A549 (cell line): ENCODE results near the gene DENND4B. TPM values are rescaled to one million over a fixed set of nuclear protein-coding genes. Genes with fewer than 3 reads are reported as not detected.
A peak's percentile ranks its signal among the peaks of the same experiment; 100 is the strongest.

Experiments used
- ATAC-seq, 2 experiments: fragments of 200-7000 bp in 1 of 2; fragments of >200 bp in 1 of 2; cut with Nextera tagmentation in 1 of 2; cut with Tn5 transposase in 1 of 2; 3 replicates each; pipeline versions ENCODE4 v1.8.0 to v1.9.1; 2018 to 2020; ENCODE audit warnings: mild to moderate bottlenecking in 1 of 2, moderate library complexity in 1 of 2
- CTCF ChIA-PET: fragments of 300-600 bp; sonication (Branson Sonifier 250); formaldehyde crosslinking; extraction: SDS; loops from one replicate; lab custom pipeline; 2021; ENCODE audit warnings: antibody characterized with exemption, inconsistent platforms; lab: Yijun Ruan, JAX
- POLR2A ChIA-PET: fragments of 350-600 bp; formaldehyde crosslinking; extraction: SDS; loops from one replicate; lab custom pipeline; 2021; ENCODE audit warnings: antibody characterized with exemption, inconsistent platforms; lab: Yijun Ruan, JAX
- DNase-seq, 2 experiments: peaks; one replicate each; pipeline versions ENCODE4 v3.0.0 to v3.0.0-alpha.2; 2011 to 2016; ENCODE audit warnings: low read depth in 1 of 2, low spot score in 1 of 2
- FAIRE-seq: peaks from 2 replicates; lab custom pipeline; 2011; peaks lifted over from hg19 to GRCh38; lab: Jason Lieb, UNC
- H3K27ac ChIP-seq, 2 experiments: fragments of >200 bp; sonication (Bioruptor Twin); formaldehyde crosslinking; 3 replicates each; pipeline ENCODE4 v1.5.1; 2016 to 2017
- H3K4me1 ChIP-seq: fragments of >200 bp; sonication (Bioruptor Twin); formaldehyde crosslinking; 3 replicates; pipeline ENCODE4 v1.6.1; 2016
- H3K4me2 ChIP-seq: fragments of >200 bp; sonication (Bioruptor Twin); formaldehyde crosslinking; 3 replicates; pipeline ENCODE4 v1.6.1; 2016
- H3K4me3 ChIP-seq: fragments of >200 bp; sonication (Bioruptor Twin); formaldehyde crosslinking; 3 replicates; pipeline ENCODE4 v1.5.1; 2016
- H3K9me3 ChIP-seq: fragments of >200 bp; sonication (Bioruptor Twin); formaldehyde crosslinking; 3 replicates; pipeline ENCODE4 v1.6.1; 2016
- CBX2 ChIP-seq: fragments of 200-600 bp; sonication (generic); IDR thresholded peaks from 2 replicates; pipeline ENCODE4 v1.6.1; 2016; ENCODE audit warnings: low read depth, mild to moderate bottlenecking, borderline replicate concordance
- CEBPB ChIP-seq, 2 experiments: fragments of >200 bp in 1 of 2; sonication (Bioruptor Twin) in 1 of 2; formaldehyde crosslinking in 1 of 2; IDR thresholded peaks; 2 replicates each; pipeline ENCODE4 v1.6.1; 2012 to 2016
- CHD2 ChIP-seq: fragments of 150-350 bp; IDR thresholded peaks from 2 replicates; pipeline ENCODE4 v1.6.1; 2014; ENCODE audit warnings: low read length; ENCODE audit not compliant: partially characterized antibody
- ESRRA ChIP-seq: fragments of 150-350 bp; IDR thresholded peaks from 2 replicates; pipeline ENCODE4 v1.6.1; 2014; ENCODE audit warnings: mild to moderate bottlenecking, low read length, borderline replicate concordance
- FOSB ChIP-seq: fragments of 250-450 bp; sonication (Bioruptor Pico); IDR thresholded peaks from 2 replicates; pipeline ENCODE4 v1.5.0; 2020; ENCODE audit warnings: mild to moderate bottlenecking, moderate library complexity
- FOXS1 ChIP-seq: fragments of 250-450 bp; sonication (Bioruptor Pico); IDR thresholded peaks from 2 replicates; pipeline ENCODE4 v1.5.0; 2020; ENCODE audit warnings: mild to moderate bottlenecking, moderate library complexity
- GATA3 ChIP-seq: IDR thresholded peaks from 2 replicates; pipeline ENCODE4 v1.6.1; 2012; ENCODE audit warnings: borderline replicate concordance
- HEYL ChIP-seq: fragments of 250-450 bp; sonication (Bioruptor Pico); IDR thresholded peaks from 2 replicates; pipeline ENCODE4 v1.8.0; 2021; ENCODE audit warnings: mild to moderate bottlenecking, moderate library complexity
- HOXB5 ChIP-seq: fragments of 250-450 bp; sonication (Bioruptor Pico); IDR thresholded peaks from 2 replicates; pipeline ENCODE4 v1.5.0; 2020; ENCODE audit warnings: mild to moderate bottlenecking, moderate library complexity
- JUN ChIP-seq, 2 experiments: fragments of >200 bp; sonication (Bioruptor Twin); formaldehyde crosslinking; IDR thresholded peaks; 2 replicates in 1 of 2; 3 replicates in 1 of 2; pipeline ENCODE4 v1.6.1; 2016 to 2017
- KDM5A ChIP-seq: fragments of 200-600 bp; sonication (generic); IDR thresholded peaks from 2 replicates; pipeline ENCODE4 v1.6.1; 2016; ENCODE audit warnings: antibody characterized with exemption, mild to moderate bottlenecking
- MAFK ChIP-seq: fragments of 450-650 bp; IDR thresholded peaks from 2 replicates; pipeline ENCODE4 v1.6.1; 2014; ENCODE audit not compliant: partially characterized antibody
- MYC ChIP-seq: IDR thresholded peaks from 2 replicates; pipeline ENCODE4 v1.6.1; 2012; ENCODE audit warnings: mild to moderate bottlenecking, inconsistent platforms, low read length, improper control_type of control experiment, borderline replicate concordance
- NFE2L2 ChIP-seq: fragments of 150-350 bp; conservative IDR thresholded peaks from 2 replicates; pipeline ENCODE4 v1.6.1; 2014; ENCODE audit warnings: low read length
- PBX3 ChIP-seq: IDR thresholded peaks from 2 replicates; pipeline ENCODE4 v1.6.1; 2012
- RAD21 ChIP-seq, 2 experiments: fragments of >200 bp in 1 of 2; sonication (Bioruptor Twin) in 1 of 2; formaldehyde crosslinking in 1 of 2; IDR thresholded peaks in 1 of 2; conservative IDR thresholded peaks in 1 of 2; 2 replicates in 1 of 2; 3 replicates in 1 of 2; pipeline ENCODE4 v1.6.1; 2012 to 2018; ENCODE audit warnings: inconsistent platforms in 1 of 2
- SMC3 ChIP-seq: fragments of >200 bp; sonication (Bioruptor Twin); formaldehyde crosslinking; IDR thresholded peaks from 3 replicates; pipeline ENCODE4 v1.6.1; 2018; ENCODE audit warnings: inconsistent platforms
- ZNF302 ChIP-seq: fragments of 250-450 bp; sonication (Bioruptor Pico); IDR thresholded peaks from 2 replicates; pipeline ENCODE4 v1.9.0; 2021; ENCODE audit warnings: inconsistent platforms, mild to moderate bottlenecking, moderate library complexity
- ZSCAN20 ChIP-seq: fragments of 250-450 bp; sonication (Bioruptor Pico); IDR thresholded peaks from 2 replicates; pipeline ENCODE4 v1.8.0; 2022; ENCODE audit warnings: mild to moderate bottlenecking, moderate library complexity
- WGBS: methylation state at CpG from one replicate; pipeline ENCODE4 v1.1.6; 2017; ENCODE audit errors: missing lambda C conversion rate; 5-methylcytosine and 5-hydroxymethylcytosine counted together
- polyA plus RNA-seq, 4 experiments: library from polyadenylated mRNA; depleted of rRNA in 3 of 4; stranded (reverse); fragments of >200 nt; fragmentation: RNase III in 1 of 4; extraction: RNeasy Plus Mini Kit Qiagen cat#74134 plus additional on column Dnase treatment in 1 of 4; gene quantifications; 2 replicates in 3 of 4; 3 replicates in 1 of 4; pipeline ENCODE4 v1.2.3, GENCODE V29; 2011 to 2017
- TF ChIP-seq, protein P1 (sequence below): IDR thresholded peaks from 2 replicates; pipeline ENCODE4 v1.6.1; 2012; ENCODE audit warnings: low read depth, borderline replicate concordance
- TF ChIP-seq, protein P2 (sequence below): IDR thresholded peaks from 2 replicates; pipeline ENCODE4 v1.6.1; 2012
- TF ChIP-seq, protein P3 (sequence below): fragments of >200 bp; sonication (Bioruptor Twin); formaldehyde crosslinking; IDR thresholded peaks from 3 replicates; pipeline ENCODE4 v1.6.1; 2016
- TF ChIP-seq, protein P4 (sequence below): fragments of 250-450 bp; sonication (Bioruptor Pico); IDR thresholded peaks from 2 replicates; pipeline ENCODE4 v1.5.0; 2020; ENCODE audit warnings: low read depth, mild to moderate bottlenecking, moderate library complexity

The DENND4B gene
- polyA plus RNA-seq, 2 of the 4 experiments (the other 2 are of a cell fraction): 18.7 to 43.3 TPM

DNA sequence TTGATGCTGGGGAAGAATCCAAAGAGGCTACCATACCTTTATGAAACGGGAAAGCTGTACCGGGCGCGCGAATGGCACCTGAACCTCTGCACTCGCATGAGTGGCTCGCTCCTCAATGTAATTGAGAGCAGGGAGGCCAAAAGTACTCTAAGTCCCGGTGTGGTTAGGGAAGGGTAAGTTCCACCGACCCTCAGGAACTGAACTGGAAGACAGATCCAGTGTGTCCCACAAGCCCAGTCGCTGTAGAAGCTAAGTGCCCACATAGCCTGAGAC lies 24.8 kb downstream of the DENND4B start:
- 58% methylated on average over 10 of the region's 10 CpGs for WGBS
- Histone ChIP-seq H3K4me1 (peaks cover 24% of the 10 kb centered on the region), H3K4me3 (peak overlapping the region; percentile 80), H3K27ac (peak overlapping the region; percentile 88 to 98), H3K4me2 (peak overlapping the region; percentile 72), H3K9me3 (no peaks in the 10 kb centered on the region)
- FAIRE-seq (no peak), DNase-seq (no peak), ATAC-seq (no peak)
- POLR2A ChIA-PET: interaction anchor here (1.2 to 1.7 kb wide), 3 partner anchors 11 to 45 kb away, joined by 3 to 7 read pairs (median 6); partner anchors contain the start of gene CREB3L4
- CTCF ChIA-PET: interaction anchor here (0.5 to 4.5 kb wide), 11 partner anchors 23 to 125 kb away, joined by 3 to 15 read pairs (median 3); partner anchors contain the start of gene DENND4B
- no peak for TF ChIP-seq HOXB5 (CRISPR knock-in tag)

- TF ChIP-seq HEYL (CRISPR knock-in tag) (no peak), FOSB (no peak), SMC3 (no peak), RAD21 (conservative IDR thresholded peaks at IDR 0.05 in 1 of 2, IDR thresholded peaks at IDR 0.05 in 1 of 2) (no peak)
- TF ChIP-seq, protein P1, sequence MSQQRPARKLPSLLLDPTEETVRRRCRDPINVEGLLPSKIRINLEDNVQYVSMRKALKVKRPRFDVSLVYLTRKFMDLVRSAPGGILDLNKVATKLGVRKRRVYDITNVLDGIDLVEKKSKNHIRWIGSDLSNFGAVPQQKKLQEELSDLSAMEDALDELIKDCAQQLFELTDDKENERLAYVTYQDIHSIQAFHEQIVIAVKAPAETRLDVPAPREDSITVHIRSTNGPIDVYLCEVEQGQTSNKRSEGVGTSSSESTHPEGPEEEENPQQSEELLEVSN: no peak
- TF ChIP-seq, all 56 proteins: peak for 0
- POLR2A ChIA-PET: no interaction called here
- DNase-seq (no peak), FAIRE-seq (no peak), ATAC-seq (no peak)
- Histone ChIP-seq H3K4me1 (peaks cover 24% of the 10 kb centered on the region), H3K4me3 (peak overlapping the region; percentile 80), H3K27ac (peak overlapping the region; percentile 88 to 98; a peak in 4 of 6 replicates), H3K4me2 (peak overlapping the region; percentile 72), H3K9me3 (no peaks in the 10 kb centered on the region)
- WGBS: 60% methylated on average over 3 of the region's 3 CpGs
- CTCF ChIA-PET: interaction anchor here (0.5 to 4.5 kb wide), 13 partner anchors 22 to 229 kb away, joined by 3 to 15 read pairs (median 3); partner anchors contain the start of gene DENND4B
Measured at GRCh38 chr1:153921080-153921802, 25.3 kb downstream of the DENND4B start.

DNA sequence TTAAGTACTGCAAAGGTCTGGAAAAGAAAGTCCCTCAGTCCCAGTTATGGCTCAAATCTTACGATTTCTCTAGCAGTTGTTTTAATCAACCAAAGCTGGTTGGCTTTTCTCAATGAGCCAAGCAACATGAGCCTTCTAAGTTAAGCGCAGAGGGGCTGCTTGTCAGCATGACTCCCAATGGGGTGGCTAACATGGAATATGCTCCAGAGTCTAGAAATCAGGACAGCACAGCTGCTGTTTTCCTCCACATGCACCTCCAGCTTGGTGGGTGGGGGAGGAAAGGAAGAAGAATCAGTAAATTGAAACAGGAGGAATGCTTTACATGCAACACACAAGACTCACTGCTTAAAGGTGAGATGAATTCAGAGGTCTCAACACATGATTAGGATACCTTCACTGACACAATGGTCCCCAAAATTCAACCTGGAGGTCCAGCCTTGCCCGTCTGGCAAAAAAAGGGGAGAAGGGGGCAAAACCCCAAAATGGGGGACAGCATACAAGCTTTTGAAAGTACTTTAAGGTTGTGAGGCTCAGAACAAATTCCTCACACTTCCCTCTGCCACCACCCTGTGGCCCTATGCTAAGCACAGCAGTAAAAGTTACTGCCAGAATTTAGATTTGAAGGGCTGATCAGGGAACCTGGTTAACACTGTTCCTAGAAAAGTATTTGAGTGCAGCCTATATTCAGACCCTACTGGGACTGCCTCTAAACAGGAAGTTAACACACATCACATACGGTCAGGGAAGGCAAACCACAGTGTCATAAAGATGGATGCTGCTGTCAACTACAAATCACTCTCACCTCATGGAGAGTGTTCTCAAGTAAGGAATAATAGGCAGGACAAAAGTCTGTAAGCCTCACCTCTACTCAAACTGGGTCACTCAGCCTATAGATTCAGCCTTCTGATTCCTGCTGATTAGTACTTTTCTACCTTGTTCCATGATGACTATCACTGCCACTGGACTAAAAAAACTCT lies 26.4 kb downstream of the DENND4B start:
- 0 out of 6 replicates have a peak overlapping the region, but pooled peaks of 1 of the 2 experiments have one; percentile 12 for H3K27ac ChIP-seq
- ATAC-seq: no peak
- 68% methylated on average over 4 of the region's 4 CpGs for WGBS
- no peak overlapping the region for H3K4me3 ChIP-seq
- FAIRE-seq: no peak
- H3K4me2 ChIP-seq: peak overlapping the region; percentile 72
- ChIA-PET POLR2A (no interaction called here), CTCF (interaction anchor here (0.6 to 4.5 kb wide), 11 partner anchors 14 to 123 kb away, joined by 3 to 15 read pairs (median 3); partner anchors contain the start of gene JTB)
- H3K4me1 ChIP-seq: peaks cover 24% of the 10 kb centered on the region
- no peak for TF ChIP-seq FOSB
- TF ChIP-seq NFE2L2: no peak
- peak in 1 of 2 experiments; percentile 20; a peak in 2 of 5 replicates for TF ChIP-seq RAD21 (conservative IDR thresholded peaks at IDR 0.05 in 1 of 2, IDR thresholded peaks at IDR 0.05 in 1 of 2)
- peak in 1 of 2 experiments; percentile 18 for DNase-seq
- H3K9me3 ChIP-seq: no peaks in the 10 kb centered on the region

DNA sequence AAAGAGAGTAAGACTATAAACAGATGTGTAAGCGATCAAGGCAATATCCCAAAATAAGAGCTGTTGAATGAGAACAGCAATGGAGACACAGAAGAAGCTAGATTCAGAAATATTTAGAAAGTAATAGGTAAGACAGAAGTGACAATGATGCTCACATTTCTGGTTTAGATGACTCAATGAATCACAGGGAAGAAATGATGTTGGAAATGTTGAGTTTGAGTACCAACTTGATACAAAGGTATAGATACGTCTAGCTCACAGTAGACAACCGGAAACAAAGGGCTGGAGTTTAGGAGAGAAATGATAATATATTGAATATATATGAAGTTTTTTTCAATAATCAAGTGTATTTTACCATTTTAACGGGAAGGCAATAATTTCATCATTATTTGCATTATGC lies 30.2 kb downstream of the DENND4B start:
- 92% methylated on average over 4 of the region's 4 CpGs for WGBS
- ChIA-PET CTCF (no interaction called here), POLR2A (no interaction called here)
- Histone ChIP-seq H3K4me1 (peaks cover 17% of the 10 kb centered on the region), H3K4me2 (no peak overlapping the region), H3K27ac (no peak overlapping the region), H3K9me3 (no peaks in the 10 kb centered on the region), H3K4me3 (no peak overlapping the region)
- no peak for FAIRE-seq
- ATAC-seq: no peak
- TF ChIP-seq PBX3: no peak
- no peak for TF ChIP-seq MAFK
- no peak for TF ChIP-seq ZNF302 (CRISPR knock-in tag)
- TF ChIP-seq, protein P2, sequence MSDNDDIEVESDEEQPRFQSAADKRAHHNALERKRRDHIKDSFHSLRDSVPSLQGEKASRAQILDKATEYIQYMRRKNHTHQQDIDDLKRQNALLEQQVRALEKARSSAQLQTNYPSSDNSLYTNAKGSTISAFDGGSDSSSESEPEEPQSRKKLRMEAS: no peak
- TF ChIP-seq, protein P3, sequence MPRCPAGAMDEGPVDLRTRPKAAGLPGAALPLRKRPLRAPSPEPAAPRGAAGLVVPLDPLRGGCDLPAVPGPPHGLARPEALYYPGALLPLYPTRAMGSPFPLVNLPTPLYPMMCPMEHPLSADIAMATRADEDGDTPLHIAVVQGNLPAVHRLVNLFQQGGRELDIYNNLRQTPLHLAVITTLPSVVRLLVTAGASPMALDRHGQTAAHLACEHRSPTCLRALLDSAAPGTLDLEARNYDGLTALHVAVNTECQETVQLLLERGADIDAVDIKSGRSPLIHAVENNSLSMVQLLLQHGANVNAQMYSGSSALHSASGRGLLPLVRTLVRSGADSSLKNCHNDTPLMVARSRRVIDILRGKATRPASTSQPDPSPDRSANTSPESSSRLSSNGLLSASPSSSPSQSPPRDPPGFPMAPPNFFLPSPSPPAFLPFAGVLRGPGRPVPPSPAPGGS: no peak
- no peak for TF ChIP-seq CEBPB (IDR thresholded peaks at IDR 0.05)
- no peak for TF ChIP-seq KDM5A
- TF ChIP-seq FOXS1 (CRISPR knock-in tag): no peak
- no peak for TF ChIP-seq ESRRA
- TF ChIP-seq, protein P4, sequence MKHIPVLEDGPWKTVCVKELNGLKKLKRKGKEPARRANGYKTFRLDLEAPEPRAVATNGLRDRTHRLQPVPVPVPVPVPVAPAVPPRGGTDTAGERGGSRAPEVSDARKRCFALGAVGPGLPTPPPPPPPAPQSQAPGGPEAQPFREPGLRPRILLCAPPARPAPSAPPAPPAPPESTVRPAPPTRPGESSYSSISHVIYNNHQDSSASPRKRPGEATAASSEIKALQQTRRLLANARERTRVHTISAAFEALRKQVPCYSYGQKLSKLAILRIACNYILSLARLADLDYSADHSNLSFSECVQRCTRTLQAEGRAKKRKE (CRISPR knock-in tag): no peak
- no peak for TF ChIP-seq GATA3
- no peak for TF ChIP-seq FOSB
- TF ChIP-seq CHD2: no peak
- no peak for TF ChIP-seq MYC
- TF ChIP-seq ZSCAN20 (CRISPR knock-in tag): no peak
- no peak for TF ChIP-seq JUN (IDR thresholded peaks at IDR 0.05)
- no peak for TF ChIP-seq HEYL (CRISPR knock-in tag)
- TF ChIP-seq CBX2: no peak
- no peak for DNase-seq
